IMR-90 (cell line): Measurements from ENCODE around the gene AOPEP. TPM values are rescaled to one million over a fixed set of nuclear protein-coding genes. Genes with fewer than 3 reads are reported as not detected.

Experiments used
- ATAC-seq: fragments of 200-7000 bp; cut with Tn5 transposase; 2 replicates; pipeline ENCODE4 v1.9.1; 2020; ENCODE audit warnings: low read depth, mild to moderate bottlenecking, moderate library complexity
- BruUV-seq: library from RNA; stranded (reverse); fragments of 400-500 nt; replicated peaks from 2 replicates; lab custom pipeline; 2021; lab: Mats Ljungman, UMichigan
- CTCF ChIA-PET: fragments of 300-600 bp; formaldehyde crosslinking; extraction: SDS; loops from one replicate; lab custom pipeline; 2021; ENCODE audit warnings: antibody characterized with exemption; lab: Yijun Ruan, JAX
- POLR2A ChIA-PET: fragments of 300-600 bp; sonication (Branson Sonifier 250); formaldehyde crosslinking; loops from one replicate; lab custom pipeline; 2022; ENCODE audit warnings: antibody characterized with exemption; ENCODE audit not compliant: unreplicated experiment; lab: Charles Lee
- DNase-seq: peaks from one replicate; pipeline ENCODE4 v3.0.0; 2013
- H2AFZ ChIP-seq: replicated peaks from 2 replicates; pipeline ENCODE3; 2013; ENCODE audit warnings: low read length, mild to moderate bottlenecking; ENCODE audit not compliant: poor library complexity
- H2AK5ac ChIP-seq: 2 replicates; pipeline ENCODE4 v1.6.1; 2013; ENCODE audit warnings: low read depth, low read length, inconsistent platforms
- H2AK9ac ChIP-seq: replicated peaks from 2 replicates; pipeline ENCODE3; 2013; ENCODE audit warnings: mild to moderate bottlenecking, low read depth, low read length, moderate library complexity; ENCODE audit not compliant: poor library complexity
- H2BK120ac ChIP-seq: 2 replicates; pipeline ENCODE4 v1.6.1; 2013; ENCODE audit warnings: low read depth, low read length, inconsistent platforms
- H2BK15ac ChIP-seq: 3 replicates; pipeline ENCODE4 v1.6.1; 2013; ENCODE audit warnings: low read depth, low read length, inconsistent platforms
- H2BK20ac ChIP-seq: 2 replicates; pipeline ENCODE4 v1.6.1; 2013; ENCODE audit warnings: low read depth, mild to moderate bottlenecking, inconsistent platforms, low read length, moderate library complexity
- H2BK5ac ChIP-seq: 2 replicates; pipeline ENCODE4 v1.6.1; 2013; ENCODE audit warnings: mild to moderate bottlenecking, low read depth, low read length, inconsistent platforms; ENCODE audit not compliant: poor library complexity, severe bottlenecking
- H3K14ac ChIP-seq: replicated peaks from 2 replicates; pipeline ENCODE4 v1.6.1; 2013; ENCODE audit warnings: low read depth, low read length, inconsistent platforms
- H3K18ac ChIP-seq: 2 replicates; pipeline ENCODE4 v1.6.1; 2013; ENCODE audit warnings: low read depth, low read length, control low read depth
- H3K23ac ChIP-seq: 2 replicates; pipeline ENCODE4 v1.6.1; 2013; ENCODE audit warnings: low read depth, low read length, inconsistent platforms
- H3K27ac ChIP-seq: 2 replicates; pipeline ENCODE4 v1.5.1; 2013; ENCODE audit warnings: mild to moderate bottlenecking, control low read depth, low read length; ENCODE audit not compliant: insufficient read depth
- H3K27me3 ChIP-seq: 2 replicates; pipeline ENCODE4 v1.6.1; 2013; ENCODE audit warnings: low read length; ENCODE audit not compliant: control insufficient read depth, insufficient read depth
- H3K36me3 ChIP-seq: 2 replicates; pipeline ENCODE4 v1.6.1; 2013; ENCODE audit warnings: low read length, mixed read lengths; ENCODE audit not compliant: control insufficient read depth, insufficient read depth
- H3K4ac ChIP-seq: 2 replicates; pipeline ENCODE4 v1.6.1; 2013; ENCODE audit warnings: low read depth, low read length, inconsistent platforms
- H3K4me1 ChIP-seq: 2 replicates; pipeline ENCODE4 v1.6.1; 2013; ENCODE audit warnings: low read length, mixed read lengths; ENCODE audit not compliant: control insufficient read depth, insufficient read depth
- H3K4me2 ChIP-seq: 2 replicates; pipeline ENCODE4 v1.6.1; 2013; ENCODE audit warnings: low read depth, mild to moderate bottlenecking, control low read depth, low read length, moderate library complexity
- H3K4me3 ChIP-seq: 2 replicates; pipeline ENCODE4 v1.5.1; 2013; ENCODE audit warnings: low read depth, mild to moderate bottlenecking, control low read depth, low read length, moderate library complexity; ENCODE audit not compliant: insufficient read depth
- H3K56ac ChIP-seq: 2 replicates; pipeline ENCODE4 v1.6.1; 2013; ENCODE audit warnings: low read length, inconsistent platforms; ENCODE audit not compliant: insufficient read depth; ENCODE audit errors: extremely low read depth
- H3K79me1 ChIP-seq, 2 experiments: 2 replicates each; pipeline ENCODE4 v1.6.1; 2013; ENCODE audit warnings: low read length in 2 of 2, inconsistent platforms in 1 of 2, low read depth in 1 of 2
- H3K9ac ChIP-seq: 2 replicates; pipeline ENCODE4 v1.6.1; 2013; ENCODE audit warnings: low read depth, low read length, control low read depth
- H3K9me1 ChIP-seq: 2 replicates; pipeline ENCODE4 v1.6.1; 2013; ENCODE audit warnings: low read length, inconsistent platforms; ENCODE audit not compliant: insufficient read depth
- H3K9me3 ChIP-seq: 2 replicates; pipeline ENCODE4 v1.6.1; 2013; ENCODE audit warnings: low read length; ENCODE audit not compliant: control insufficient read depth, insufficient read depth
- H4K20me1 ChIP-seq: 2 replicates; pipeline ENCODE4 v1.6.1; 2013; ENCODE audit warnings: low read length, inconsistent platforms; ENCODE audit not compliant: insufficient read depth
- H4K5ac ChIP-seq: 2 replicates; pipeline ENCODE4 v1.6.1; 2013; ENCODE audit warnings: mild to moderate bottlenecking, low read depth, low read length, control low read depth
- H4K8ac ChIP-seq, 2 experiments: 2 replicates each; pipeline ENCODE4 v1.6.1; 2013; ENCODE audit warnings: low read depth in 2 of 2, low read length in 2 of 2, control low read depth in 1 of 2, inconsistent platforms in 1 of 2
- H4K91ac ChIP-seq: 2 replicates; pipeline ENCODE4 v1.6.1; 2013; ENCODE audit warnings: low read depth, low read length, inconsistent platforms; ENCODE audit not compliant: insufficient read depth
- BHLHE40 ChIP-seq: fragments of 150-350 bp; IDR thresholded peaks from 2 replicates; pipeline ENCODE4 v1.6.1; 2016; ENCODE audit warnings: mild to moderate bottlenecking, low read depth, low read length
- CEBPB ChIP-seq: IDR thresholded peaks from 2 replicates; pipeline ENCODE4 v1.6.1; 2012; ENCODE audit warnings: low read depth, low read length, improper control_type of control experiment
- CHD1 ChIP-seq: IDR thresholded peaks from 2 replicates; pipeline ENCODE4 v1.6.1; 2012; ENCODE audit warnings: low read depth, low read length, improper control_type of control experiment
- ELK1 ChIP-seq: fragments of 150-350 bp; IDR thresholded peaks from 2 replicates; pipeline ENCODE4 v1.6.1; 2016; ENCODE audit warnings: low read depth, mild to moderate bottlenecking, low read length, moderate library complexity, borderline replicate concordance
- FOS ChIP-seq: fragments of 150-350 bp; IDR thresholded peaks from 2 replicates; pipeline ENCODE4 v1.6.1; 2016; ENCODE audit warnings: low read depth, low read length
- MAFK ChIP-seq: IDR thresholded peaks from 2 replicates; pipeline ENCODE4 v1.6.1; 2012; ENCODE audit warnings: low read depth, low read length, improper control_type of control experiment
- MXI1 ChIP-seq: IDR thresholded peaks from 2 replicates; pipeline ENCODE4 v1.6.1; 2012; ENCODE audit warnings: low read depth, mild to moderate bottlenecking, low read length, moderate library complexity, borderline replicate concordance
- NFE2L2 ChIP-seq: fragments of 150-350 bp; IDR thresholded peaks from 2 replicates; pipeline ENCODE4 v1.6.1; 2016; ENCODE audit warnings: low read depth, mild to moderate bottlenecking, low read length
- POLR2A ChIP-seq: IDR thresholded peaks from 2 replicates; pipeline ENCODE4 v1.6.1; 2012; ENCODE audit warnings: mild to moderate bottlenecking, low read depth, low read length
- RAD21 ChIP-seq: IDR thresholded peaks from 2 replicates; pipeline ENCODE4 v1.6.1; 2012; ENCODE audit warnings: low read length, improper control_type of control experiment
- RCOR1 ChIP-seq: IDR thresholded peaks from 2 replicates; pipeline ENCODE4 v1.6.1; 2012; ENCODE audit warnings: mild to moderate bottlenecking, low read length, improper control_type of control experiment; ENCODE audit not compliant: insufficient replicate concordance
- RFX5 ChIP-seq: IDR thresholded peaks from 2 replicates; pipeline ENCODE4 v1.8.0; 2012; ENCODE audit warnings: low read depth, mild to moderate bottlenecking, low read length, moderate library complexity
- SMC3 ChIP-seq: fragments of 150-350 bp; IDR thresholded peaks from 2 replicates; pipeline ENCODE4 v1.6.1; 2016; ENCODE audit warnings: low read depth, mild to moderate bottlenecking, antibody characterized with exemption, low read length, moderate library complexity
- USF2 ChIP-seq: fragments of 150-350 bp; IDR thresholded peaks from 2 replicates; pipeline ENCODE4 v1.6.1; 2017; ENCODE audit warnings: mild to moderate bottlenecking, antibody characterized with exemption, low read length, low read depth
- WGBS, 2 experiments: methylation state at CpG; one replicate each; pipeline versions ENCODE4 v1.1.5 to v1.1.7; 2013; ENCODE audit warnings: missing lambda C conversion rate in 2 of 2; ENCODE audit not compliant: insufficient read length in 1 of 2; ENCODE audit errors: extremely low coverage in 2 of 2; 5-methylcytosine and 5-hydroxymethylcytosine counted together
- dilution Hi-C: fragments of 300-500 bp; cut with HindIII; formaldehyde crosslinking; loops from one replicate; pipeline ENCODE4 v1.14.3; 2018; ENCODE audit warnings: low sequenced_read_pairs; ENCODE audit not compliant: unreplicated experiment
- in situ Hi-C: fragments of 300-500 bp; cut with MboI; formaldehyde crosslinking; loops from 3 replicates; pipeline ENCODE4 v1.14.3; 2019; ENCODE audit warnings: low sequenced_read_pairs, inconsistent platforms, mixed read lengths
- intact Hi-C: fragments of 100-400 bp; cut with micrococcal nuclease; formaldehyde crosslinking; loops from 2 replicates; pipeline ENCODE4 v1.10.0; 2022
- polyA plus RNA-seq, 3 experiments: library from polyadenylated mRNA; depleted of rRNA; stranded (reverse); fragments of >200 nt; gene quantifications; 2 replicates each; pipeline ENCODE4 v1.2.3, GENCODE V29; 2012; ENCODE audit warnings: low replicate concordance in 1 of 3
- total RNA-seq: library from RNA; depleted of rRNA; stranded (reverse); fragments of >200 nt; gene quantifications from 2 replicates; pipeline ENCODE4 v1.2.3, GENCODE V29; 2012
- TF ChIP-seq, protein P1 (sequence below): conservative IDR thresholded peaks from 2 replicates; pipeline ENCODE4 v1.5.1; 2012; ENCODE audit warnings: mild to moderate bottlenecking, low read depth, low read length, improper control_type of control experiment

AOPEP gene
- total and polyA plus RNA-seq, 2 of the 4 experiments (the other 2 are of a cell fraction): 34.9 to 38.7 TPM

DNA sequence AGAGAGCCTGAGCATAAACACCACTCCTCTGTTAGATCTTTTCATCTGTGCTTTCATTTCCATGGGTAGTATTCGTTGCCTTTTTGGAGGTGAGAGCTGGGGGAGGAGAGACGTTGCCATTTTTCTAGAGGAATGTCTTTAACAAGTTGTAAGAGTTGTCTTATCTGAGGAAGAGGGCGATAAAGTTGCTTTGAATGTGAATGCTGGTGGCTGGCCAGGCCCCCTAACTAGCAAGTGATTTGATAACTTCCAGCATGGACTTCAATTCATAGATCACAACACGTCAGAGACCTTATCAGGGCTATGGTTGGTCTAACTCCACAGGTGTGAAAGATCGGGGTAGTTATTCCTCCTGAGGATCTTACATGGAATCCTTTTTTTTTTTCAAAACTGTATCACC, 30.0 kb upstream of the AOPEP start:
- intact Hi-C loops (no loop called here), in situ Hi-C loops (no loop called here), dilution Hi-C loops (no loop called here)
- Histone ChIP-seq H3K79me1 (no peaks in the 10 kb centered on the region), H3K4me3 (no peak overlapping the region), H4K20me1 (no peaks in the 10 kb centered on the region), H2AK9ac (no peak overlapping the region), H4K5ac (no peak overlapping the region), H2AFZ (no peak overlapping the region), H2BK20ac (no peak overlapping the region), H2AK5ac (no peak overlapping the region), H3K36me3 (no peaks in the 10 kb centered on the region), H3K4me2 (no peak overlapping the region), H2BK120ac (no peak overlapping the region), H3K27ac (no peak overlapping the region), H4K8ac (no peak overlapping the region), H3K18ac (no peak overlapping the region), H2BK15ac (no peak overlapping the region), H3K27me3 (peaks cover 7% of the 10 kb centered on the region), H4K91ac (no peak overlapping the region), H3K9me1 (no peaks in the 10 kb centered on the region; the same call in 1 of the 2 replicates), H3K4ac (no peak overlapping the region), H3K23ac (no peak overlapping the region), H2BK5ac (no peak overlapping the region), H3K9me3 (no peaks in the 10 kb centered on the region), H3K56ac (no peak overlapping the region), H3K14ac (no peak overlapping the region), H3K4me1 (no peaks in the 10 kb centered on the region), H3K9ac (no peak overlapping the region)
- DNase-seq: no peak
- no TSS peak for BruUV-seq
- TF ChIP-seq MAFK (no peak), RAD21 (no peak), FOS (no peak), POLR2A (no peak), SMC3 (no peak), NFE2L2 (no peak), ELK1 (no peak), MXI1 (no peak), RFX5 (no peak), CHD1 (no peak), USF2 (no peak), BHLHE40 (no peak), CEBPB (no peak), RCOR1 (no peak)
- TF ChIP-seq, protein P1, sequence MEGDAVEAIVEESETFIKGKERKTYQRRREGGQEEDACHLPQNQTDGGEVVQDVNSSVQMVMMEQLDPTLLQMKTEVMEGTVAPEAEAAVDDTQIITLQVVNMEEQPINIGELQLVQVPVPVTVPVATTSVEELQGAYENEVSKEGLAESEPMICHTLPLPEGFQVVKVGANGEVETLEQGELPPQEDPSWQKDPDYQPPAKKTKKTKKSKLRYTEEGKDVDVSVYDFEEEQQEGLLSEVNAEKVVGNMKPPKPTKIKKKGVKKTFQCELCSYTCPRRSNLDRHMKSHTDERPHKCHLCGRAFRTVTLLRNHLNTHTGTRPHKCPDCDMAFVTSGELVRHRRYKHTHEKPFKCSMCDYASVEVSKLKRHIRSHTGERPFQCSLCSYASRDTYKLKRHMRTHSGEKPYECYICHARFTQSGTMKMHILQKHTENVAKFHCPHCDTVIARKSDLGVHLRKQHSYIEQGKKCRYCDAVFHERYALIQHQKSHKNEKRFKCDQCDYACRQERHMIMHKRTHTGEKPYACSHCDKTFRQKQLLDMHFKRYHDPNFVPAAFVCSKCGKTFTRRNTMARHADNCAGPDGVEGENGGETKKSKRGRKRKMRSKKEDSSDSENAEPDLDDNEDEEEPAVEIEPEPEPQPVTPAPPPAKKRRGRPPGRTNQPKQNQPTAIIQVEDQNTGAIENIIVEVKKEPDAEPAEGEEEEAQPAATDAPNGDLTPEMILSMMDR: no peak
- no peak for ATAC-seq
- 100% methylated on average over 1 of the region's 5 CpGs; no CpG with 5 or more reads in 1 of the 2 experiments for WGBS, 2 experiments
- ChIA-PET POLR2A (no interaction called here), CTCF (interaction anchor here (1.4 kb wide), 1 partner anchor 15 kb away, joined by 12 read pairs; no protein-coding TSS in a partner anchor)
